Measurements from ENCODE around the gene TOX2.

- no peak for TF ChIP-seq GATA2 (IDR thresholded peaks at IDR 0.05; ENCODE audit: low read depth, low read length)
- TF ChIP-seq GATA3 (IDR thresholded peaks at IDR 0.05; ENCODE audit: low read depth, low read length): no peak
Measured at GRCh38 chr20:44021186-44021585, 106.5 kb downstream of the TOX2 start.
